HG02571 (cell line): Measurements from ENCODE around the gene IL10RB.

ENCODE experiments used
- ATAC-seq: cut with Tn5 transposase; IDR thresholded peaks from one replicate; pipeline ENCODE4 v1.9.1; 2021; ENCODE audit warnings: mild to moderate bottlenecking, moderate library complexity; ENCODE audit not compliant: unreplicated experiment

IL10RB gene

GRCh38 chr21:33325222-33326067, 59.3 kb downstream of the IL10RB start:
- peak; percentile 38 for ATAC-seq

DNA sequence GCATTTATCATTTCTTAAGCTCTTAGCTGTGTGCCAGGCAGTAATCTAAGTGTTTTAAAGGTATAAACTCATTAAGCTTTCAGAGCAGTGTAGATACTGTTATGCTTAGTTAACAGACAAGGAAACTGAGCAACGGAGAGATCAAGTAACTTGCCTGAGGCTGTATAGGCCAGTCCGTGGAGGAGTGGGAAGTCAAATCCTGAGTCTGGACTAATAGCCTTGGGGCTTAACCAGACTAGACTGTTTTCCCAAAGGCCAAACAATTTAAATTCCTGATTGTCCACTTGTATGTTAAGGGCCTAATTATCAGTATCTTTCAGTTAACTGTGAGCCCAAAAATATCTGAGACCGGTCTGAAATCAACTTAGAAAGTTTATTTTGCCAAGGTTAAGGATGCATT, 61.2 kb downstream of the IL10RB start:
- no peak for ATAC-seq

DNA sequence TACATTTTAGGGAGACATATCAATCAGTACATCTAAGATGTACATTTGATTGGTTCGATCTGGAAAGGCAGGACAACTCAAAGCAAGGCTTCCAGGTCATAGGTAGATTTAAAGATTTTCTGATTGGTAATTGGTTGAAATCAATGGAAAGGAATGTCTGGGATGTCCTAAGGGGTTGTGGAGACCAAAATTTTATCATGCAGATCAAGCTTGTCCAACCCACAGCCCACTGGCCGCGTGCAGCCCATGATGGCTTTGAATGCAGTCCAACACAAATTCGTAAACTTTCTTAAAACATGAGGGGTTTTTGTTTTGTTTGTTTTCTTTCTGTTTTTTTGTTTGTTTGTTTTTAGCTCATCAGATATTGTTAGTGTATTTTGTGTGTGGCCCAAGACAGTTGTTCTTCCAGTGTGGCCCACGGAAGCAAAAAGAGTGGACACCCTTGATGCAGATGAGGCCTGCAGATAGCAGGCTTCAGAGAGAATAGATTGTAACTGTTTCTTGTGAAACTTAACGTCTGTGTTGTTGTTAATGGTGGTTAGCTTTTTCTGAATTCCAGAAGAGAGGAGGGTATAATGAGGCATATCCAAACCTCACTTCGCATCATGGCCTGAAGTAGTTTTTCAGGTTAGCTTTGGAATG, 61.7 kb downstream of the IL10RB start:
- ATAC-seq, result no peak

DNA sequence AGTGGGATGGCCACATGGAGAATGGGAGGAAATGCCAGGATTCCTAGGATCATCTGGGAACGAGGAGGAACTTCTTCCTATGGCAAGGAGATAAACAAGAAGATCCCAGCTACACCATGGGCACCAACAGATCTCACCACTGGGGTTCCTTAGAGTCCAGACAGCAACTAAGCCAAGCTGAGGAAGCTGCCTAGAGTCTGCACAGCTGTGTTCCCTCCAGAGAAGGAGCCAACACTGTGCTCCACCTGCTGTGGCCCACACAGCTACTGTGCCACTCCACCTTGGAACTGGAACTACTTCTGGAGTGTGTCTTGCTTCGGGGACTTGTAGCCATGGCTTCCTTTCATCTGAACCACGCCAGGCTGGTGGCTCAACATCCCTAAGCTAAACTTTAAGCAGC, 64.6 kb downstream of the IL10RB start:
- no peak for ATAC-seq

DNA sequence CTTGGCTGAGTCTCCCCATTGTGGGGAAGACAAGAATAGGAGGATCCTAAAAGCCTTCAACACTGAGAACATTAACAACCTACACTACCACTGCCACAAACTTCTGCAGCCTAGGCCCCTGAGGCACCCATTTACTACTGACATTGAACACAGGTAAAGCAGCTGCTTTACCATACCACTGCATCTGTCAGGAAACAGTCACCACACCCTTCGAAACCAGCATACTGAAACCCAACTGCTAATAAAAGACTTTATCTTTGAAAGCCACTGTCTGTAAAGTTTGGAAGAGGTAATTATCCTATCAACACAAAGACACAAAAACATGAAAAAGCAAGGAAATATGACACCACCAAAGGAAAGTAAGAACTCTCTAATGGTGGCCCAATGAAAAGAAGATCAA, 66.0 kb downstream of the IL10RB start:
- ATAC-seq, result peak; percentile 64

GRCh38 chr21:33334191-33334590, 68.0 kb downstream of the IL10RB start:
- no peak for ATAC-seq

DNA sequence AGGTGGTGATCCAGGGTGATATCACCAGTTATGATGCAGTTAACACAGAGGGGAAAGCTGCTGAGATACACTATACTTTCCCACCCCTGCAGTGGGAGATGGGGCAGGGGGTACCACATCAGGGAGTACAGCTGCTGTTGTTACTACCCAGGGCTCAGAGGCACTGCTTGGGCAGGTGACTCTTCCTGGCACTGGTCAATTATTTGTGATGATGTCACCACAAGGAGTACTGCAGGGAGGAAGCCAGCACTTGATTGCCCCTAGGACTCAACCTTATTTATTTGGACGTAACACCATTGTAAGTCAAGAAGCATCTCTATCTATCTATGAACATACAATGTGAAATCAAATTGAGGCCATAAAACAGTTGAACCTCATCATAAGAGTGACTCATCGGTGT, 68.7 kb downstream of the IL10RB start:
- no peak for ATAC-seq

DNA sequence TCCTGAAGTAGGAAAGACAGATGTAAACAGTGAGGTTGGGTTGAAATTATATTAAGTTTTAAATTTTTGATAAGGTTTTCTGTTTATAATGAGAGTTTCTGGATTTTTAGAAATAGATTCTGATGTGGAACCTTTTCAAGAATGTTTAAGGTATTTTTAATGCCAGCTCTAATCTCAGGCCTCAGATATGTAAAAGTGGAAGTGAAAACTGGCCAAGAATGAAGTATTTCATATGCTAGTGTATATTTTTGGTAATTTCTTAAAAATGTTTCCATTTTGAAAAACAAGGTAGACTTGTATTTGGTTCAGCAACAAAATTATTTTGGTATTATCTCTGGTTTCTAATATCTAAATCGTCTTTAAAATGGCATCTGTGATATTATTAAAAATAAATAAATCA, 73.0 kb downstream of the IL10RB start:
- ATAC-seq, result no peak

DNA sequence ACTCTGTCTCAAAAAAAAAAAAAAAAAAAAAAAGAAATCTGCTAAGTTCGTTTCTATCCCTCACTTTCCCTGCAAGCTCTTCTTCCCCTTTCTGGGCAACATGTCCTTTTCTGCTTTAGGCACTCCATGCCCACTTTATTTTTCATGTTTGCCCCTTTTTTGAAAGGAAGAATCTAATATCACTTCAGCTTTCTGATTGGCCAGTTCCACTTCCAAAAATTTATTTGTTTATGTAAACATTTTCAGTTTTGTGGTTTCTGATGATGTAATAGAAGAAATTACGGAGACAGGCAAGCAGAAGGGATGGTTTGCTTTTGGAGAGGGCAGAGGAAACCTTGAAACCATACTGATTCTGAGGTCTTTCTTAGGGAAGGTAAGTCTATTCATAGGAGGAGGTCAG, 73.8 kb downstream of the IL10RB start:
- no peak for ATAC-seq

DNA sequence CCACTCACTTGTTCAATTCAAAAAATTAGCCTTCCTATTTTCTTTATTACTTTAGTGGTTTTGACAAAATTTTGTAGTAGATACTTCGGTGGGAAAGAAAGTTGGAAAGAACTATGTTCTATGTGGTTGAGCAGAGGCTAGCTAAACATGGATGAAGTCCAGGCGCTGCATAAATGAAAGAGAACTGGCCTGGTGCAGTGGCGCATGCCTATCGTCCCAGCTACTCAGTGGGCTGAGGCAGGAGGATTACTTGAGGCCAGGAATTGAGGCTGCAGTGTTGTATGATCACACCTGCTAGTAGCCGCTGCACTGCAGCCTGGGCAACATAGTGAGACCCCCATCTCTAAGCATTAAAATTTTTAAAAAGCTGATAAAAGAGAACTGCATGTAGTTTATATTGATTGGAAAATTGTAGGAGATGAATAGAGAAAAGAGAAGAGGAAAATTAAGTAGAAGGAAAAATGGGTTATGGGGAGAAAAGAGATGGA, 79.6 kb downstream of the IL10RB start:
- ATAC-seq, result no peak
